Activated gamma-delta T cell treated with anti-CD3 and anti-CD28 coated beads, Interleukin-2, amount 50 U/mL, for 16 hours (primary cell): ENCODE measurements around the gene MEGF11.

Experiments used
- DNase-seq: peaks from one replicate; pipeline ENCODE4 v3.0.0-alpha.2; 2020; ENCODE audit warnings: low read depth

MEGF11 gene

DNA sequence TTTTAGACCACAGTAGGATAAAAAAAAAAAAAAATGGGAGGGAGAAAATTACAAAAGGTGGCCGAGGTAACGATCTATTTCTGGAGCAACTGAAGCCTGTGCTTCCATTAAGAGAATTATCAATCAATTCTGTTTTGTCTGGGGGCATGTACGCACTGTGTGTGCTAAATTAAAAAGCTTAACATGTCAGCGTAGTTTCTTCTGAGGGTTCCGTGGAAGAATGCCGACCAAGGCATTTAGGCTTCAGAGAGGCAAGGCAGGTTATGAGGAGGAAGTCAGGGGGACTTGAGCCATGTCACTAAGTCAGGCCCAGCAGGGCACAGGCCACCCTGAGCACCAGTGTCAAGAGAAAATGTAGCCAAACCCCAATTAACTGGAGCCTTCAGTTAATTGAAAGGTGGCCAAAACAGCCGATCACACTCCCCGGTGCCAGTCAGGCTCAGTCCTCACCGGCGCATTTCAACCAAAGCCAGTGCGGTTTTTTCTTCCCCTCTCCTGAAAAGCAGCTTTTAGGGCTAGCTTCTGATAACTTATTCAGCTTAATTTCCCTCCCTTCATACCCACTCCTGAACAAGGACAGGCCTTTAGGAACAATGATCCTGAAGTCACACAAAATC, 113.9 kb downstream of the MEGF11 start:
- no peak for DNase-seq

DNA sequence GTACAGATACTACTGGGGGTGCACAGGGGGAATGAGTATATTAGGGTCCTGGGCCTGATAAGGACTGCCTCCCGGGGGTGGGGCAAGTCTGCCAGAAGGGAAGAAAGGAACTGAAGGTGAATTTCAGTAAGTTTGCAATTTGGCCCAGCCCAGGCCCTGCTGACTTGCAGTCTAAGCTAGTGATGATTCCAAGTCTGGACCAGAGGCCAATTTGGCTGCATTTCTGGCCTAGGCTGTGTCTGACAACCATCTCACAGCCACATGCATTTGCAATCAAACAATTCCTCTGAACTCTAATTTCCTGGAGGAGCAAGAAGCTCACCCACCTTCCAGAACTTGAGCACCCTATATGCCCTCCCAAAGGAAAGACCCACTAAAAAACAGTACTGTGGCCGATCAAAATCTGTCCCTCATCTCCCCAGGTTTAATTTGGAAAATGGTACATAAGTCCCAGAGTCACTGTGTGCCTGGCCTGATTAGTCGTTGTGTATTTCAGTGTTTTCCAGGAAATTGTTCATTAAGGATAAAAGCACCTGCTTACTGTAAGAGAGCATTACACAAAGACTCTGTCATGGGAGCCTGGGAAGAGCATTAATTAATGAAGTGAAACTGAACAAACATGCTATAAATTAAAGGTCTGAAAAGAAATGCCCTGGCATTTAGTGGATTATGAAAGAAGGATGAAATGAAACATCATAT, 114.5 kb downstream of the MEGF11 start:
- no peak for DNase-seq

DNA sequence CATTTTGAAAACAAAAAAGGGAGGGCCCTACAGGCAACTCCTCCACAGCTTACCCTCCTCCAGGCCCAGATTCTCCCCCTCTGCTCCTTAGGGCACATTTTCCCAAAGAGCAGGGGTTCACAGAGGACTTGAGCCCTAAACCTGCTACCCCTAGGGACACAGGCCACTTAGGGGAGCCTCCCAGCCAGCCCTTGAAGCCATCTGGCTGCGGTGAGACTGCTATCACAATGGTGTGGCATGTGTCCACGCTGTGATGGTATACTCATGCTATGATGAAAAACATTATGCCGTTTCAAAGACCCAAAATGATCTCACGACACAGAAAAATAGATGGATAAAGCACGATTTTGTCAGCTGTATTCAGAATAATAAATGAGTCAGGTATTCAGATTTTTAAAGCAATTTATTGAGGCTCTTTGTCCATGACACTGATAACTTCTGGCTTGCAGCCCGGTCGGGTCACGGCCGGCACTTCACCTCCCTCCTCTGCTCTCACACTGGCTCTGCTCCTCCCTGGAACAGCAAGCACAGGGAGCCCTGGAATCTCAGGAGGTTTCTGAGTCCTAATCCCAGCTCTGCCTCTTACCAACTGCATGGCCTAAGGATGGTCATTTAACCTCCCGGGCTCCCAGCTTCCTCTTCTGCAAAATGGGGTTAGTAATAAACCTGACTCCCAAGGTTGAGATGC, 115.3 kb downstream of the MEGF11 start:
- DNase-seq: no peak

GRCh38 chr15:66136948-66137347, 116.6 kb downstream of the MEGF11 start:
- DNase-seq: no peak

DNA sequence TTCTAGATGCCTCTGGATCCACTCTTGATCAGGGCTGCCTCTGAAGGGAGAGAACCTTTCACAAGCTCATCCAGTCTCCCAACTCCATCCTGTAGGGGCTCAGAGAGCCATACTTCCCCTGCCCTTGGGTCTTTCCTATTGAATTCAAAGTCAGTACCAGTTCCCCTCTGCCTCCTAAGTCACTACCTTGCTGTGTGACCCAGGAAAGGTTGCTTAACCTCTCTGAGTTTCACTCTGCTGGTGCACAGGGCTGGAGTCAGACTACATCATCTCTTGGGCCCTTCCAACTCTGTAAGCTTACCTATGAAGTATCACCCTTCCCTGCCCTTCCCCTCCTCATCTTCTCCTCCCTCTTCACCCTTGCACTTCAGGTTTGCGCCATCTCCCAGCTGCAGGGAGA, 117.9 kb downstream of the MEGF11 start:
- DNase-seq: no peak

DNA sequence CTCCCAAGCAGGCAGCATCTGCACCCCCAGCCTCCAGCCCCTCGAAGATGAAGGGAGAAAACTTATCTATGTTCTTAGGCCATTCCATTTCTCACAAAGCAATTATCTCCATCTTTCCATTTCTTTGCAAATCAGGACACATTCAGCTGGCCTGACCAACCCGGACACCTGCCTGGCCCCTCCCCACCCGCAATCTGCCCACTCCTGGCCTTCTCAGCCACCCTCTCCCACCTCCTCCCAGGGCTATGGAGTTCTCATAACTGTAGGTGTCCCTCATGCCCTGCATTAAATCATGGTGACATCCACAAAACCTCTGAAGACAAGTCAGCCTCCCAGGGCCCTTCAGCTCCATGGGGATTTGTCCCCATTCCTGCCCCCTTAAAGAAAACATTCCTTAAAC, 119.3 kb downstream of the MEGF11 start:
- DNase-seq: no peak

DNA sequence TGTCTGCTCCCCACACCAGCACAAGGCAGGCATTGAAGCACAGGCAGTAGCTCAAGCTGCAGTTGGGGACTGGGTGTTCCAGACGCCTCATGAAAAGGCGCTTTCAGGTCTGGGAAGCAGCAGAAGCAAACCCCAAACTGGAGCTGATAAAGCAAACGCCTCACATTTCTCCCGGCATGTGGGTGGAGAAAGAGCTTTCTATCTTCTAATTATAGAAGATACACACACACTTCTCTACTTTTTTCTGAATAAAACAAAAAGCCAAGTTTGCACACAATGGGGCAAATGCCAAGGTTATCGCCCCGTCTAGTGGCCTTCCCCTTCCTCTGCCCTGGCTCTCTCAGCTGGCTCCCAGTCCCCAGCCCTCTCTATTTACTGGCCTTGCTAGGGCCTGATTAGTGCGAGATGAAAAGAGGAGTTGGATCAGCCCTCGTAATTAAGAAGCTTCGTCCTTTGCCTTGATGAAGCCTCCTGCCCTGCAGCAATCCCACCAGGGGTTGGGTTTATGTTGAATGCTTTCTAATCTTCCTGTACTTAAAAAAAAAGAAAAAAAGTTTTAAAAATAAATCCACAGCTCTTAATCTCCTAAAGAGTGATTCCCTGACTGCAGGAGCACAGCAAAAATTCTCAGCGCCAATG, 120.2 kb downstream of the MEGF11 start:
- DNase-seq: no peak

DNA sequence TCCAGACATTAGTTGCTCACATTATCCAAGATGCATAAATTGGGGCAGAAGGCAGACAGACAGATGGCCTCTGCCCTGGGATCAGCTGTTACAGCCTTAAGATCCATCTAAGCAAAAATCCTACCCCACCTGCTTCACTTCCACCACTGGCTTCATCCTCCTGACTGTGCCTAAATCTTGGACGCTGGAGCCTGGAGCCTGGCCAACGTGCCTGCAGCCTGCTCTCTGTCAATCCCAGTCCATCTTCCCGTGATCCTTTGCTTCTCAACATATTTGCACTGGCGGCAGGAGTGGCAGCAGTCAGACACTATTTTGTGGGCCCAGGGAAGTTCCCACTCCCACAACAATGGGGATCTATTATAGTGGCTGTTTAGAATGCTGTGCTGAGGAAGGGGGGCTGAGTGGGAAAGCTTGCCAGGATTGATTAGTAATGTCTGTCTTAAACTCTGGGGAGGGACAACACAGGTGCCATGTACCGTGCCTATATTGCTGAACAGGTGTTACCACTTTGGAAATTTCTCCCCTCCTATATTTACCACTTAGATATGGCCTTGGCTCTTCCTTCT, 121.2 kb downstream of the MEGF11 start:
- DNase-seq: no peak

DNA sequence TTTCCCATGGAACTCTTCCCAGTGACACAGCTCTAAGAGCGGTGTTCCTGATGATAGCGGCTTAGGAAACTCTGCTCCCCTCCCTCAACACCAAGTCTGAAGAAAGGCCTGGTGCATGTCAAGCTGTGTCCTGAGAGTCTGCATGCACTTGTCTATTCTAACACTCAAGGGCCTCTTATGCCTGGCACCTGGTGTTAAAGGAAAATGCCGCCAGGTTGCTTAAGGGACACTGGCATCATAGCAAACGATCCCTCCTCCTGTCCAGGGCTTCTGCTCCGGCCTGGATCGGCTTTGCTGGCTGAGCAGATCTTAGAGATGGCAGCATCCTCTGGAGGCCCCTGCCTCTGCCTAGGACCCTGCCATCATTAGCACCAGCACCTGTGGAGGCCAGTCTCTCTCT, 121.7 kb downstream of the MEGF11 start:
- DNase-seq: no peak

DNA sequence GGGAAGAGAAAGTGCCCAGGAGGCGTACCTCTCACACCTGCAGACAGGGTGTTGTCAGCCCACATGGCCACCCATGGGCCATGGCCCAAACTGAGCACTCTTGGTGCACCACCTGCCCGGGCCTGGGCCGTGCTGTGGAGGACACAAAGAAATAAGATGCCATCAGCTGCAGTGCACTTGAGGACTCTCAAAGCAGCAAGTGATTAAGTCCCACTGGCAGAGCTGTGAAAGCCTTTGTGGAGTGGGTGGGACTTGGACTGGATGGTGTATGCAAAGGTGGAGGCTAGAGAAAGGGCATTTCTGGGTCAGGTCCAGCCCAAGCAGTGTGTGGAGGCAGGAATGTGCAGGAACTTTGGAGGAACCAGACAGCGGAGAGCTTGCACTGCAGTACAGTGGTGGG, 122.3 kb downstream of the MEGF11 start:
- no peak for DNase-seq

DNA sequence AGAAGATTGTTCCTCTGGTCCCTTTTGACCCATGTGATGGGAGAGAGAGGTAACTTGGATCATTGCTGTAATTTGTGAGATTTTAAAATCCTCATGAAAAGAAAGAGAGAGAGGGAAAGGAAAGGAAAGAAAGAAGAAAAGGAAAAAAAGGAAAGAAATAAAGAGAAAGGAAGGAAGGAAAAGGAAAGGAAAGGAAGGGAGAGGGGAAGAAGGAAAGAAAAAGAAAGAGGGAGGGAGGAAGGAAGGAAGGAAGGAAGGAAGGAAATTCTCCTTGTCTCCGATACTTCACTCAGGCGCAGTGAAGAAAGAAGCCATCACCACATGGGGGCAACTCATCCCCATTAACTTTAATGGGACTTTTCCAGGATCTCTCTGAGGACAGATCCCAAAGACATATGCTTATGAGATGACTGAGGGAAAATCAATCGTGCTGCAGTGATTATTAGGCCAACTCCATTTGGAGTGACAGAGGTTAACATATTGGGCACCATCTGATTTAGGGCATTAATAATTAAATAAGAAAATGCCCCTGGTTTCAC, 123.0 kb downstream of the MEGF11 start:
- no peak for DNase-seq

GRCh38 chr15:66129586-66129985, 124.0 kb downstream of the MEGF11 start:
- no peak for DNase-seq

GRCh38 chr15:66128116-66128680, 125.4 kb downstream of the MEGF11 start:
- DNase-seq: no peak

GRCh38 chr15:66126456-66126855, 127.1 kb downstream of the MEGF11 start:
- DNase-seq: no peak

- DNase-seq: no peak
Measured at GRCh38 chr15:66126031-66126441, 127.5 kb downstream of the MEGF11 start.

DNA sequence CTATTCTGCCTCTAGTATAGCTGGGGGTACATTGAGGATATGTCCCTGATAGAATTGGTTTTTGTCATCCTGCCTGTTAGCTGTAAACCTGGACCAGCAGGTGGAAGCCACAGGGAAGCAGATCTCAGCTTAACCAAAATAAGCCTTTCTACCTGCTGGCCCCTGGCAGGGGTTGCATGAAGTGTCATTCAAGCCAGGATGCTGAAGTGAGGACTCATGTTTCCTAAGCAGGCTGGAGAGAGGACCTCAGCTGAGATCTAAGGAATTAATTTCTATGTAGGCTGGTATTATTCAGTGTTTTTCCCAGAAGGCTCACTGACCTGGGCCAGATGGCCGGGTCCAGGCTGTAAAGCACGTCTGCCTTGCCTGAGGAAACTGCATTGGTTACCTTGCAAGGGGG, 128.9 kb downstream of the MEGF11 start:
- no peak for DNase-seq

DNA sequence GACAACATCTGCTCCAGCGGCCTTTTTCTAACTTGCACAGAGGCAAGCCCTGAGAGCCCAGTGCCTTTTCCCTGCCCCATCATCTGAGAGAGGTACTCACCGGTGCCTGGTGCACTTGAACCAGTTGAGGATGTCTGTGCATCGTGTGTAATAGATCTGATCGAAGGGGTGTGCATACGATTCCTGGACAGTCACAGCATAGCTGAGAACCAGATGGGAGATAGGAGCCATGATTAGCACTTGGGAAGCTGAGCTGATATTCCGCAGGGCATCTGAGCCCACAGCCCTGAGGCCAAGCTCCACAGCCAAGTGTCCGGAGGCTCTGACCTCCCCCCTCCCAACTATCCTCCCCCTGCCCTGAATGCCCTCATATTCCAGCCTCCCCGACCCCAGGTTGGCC, 129.8 kb downstream of the MEGF11 start:
- DNase-seq: no peak

DNA sequence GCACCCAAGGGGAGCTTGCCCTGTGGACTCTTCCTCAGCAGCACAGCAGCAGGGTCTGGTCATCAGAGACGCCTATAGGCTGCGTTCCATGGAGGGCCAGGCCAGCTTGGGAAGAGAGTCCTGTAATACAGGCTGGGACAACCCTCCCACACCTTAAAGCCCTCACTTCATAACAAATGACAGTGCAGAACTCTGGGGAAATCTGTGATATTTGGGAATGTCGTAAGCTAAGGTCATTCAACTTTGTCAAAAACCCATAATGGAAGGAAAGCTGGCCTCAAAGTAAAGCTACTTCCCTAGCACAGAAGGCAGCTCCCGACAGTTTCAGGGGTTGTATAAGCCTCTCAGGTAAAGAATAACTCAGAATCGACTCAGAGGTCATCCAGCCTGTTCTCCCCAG, 133.1 kb downstream of the MEGF11 start:
- no peak for DNase-seq

GRCh38 chr15:66117841-66118240, 135.7 kb downstream of the MEGF11 start:
- no peak for DNase-seq

GRCh38 chr15:66115568-66116206, 137.9 kb downstream of the MEGF11 start:
- DNase-seq: no peak

DNA sequence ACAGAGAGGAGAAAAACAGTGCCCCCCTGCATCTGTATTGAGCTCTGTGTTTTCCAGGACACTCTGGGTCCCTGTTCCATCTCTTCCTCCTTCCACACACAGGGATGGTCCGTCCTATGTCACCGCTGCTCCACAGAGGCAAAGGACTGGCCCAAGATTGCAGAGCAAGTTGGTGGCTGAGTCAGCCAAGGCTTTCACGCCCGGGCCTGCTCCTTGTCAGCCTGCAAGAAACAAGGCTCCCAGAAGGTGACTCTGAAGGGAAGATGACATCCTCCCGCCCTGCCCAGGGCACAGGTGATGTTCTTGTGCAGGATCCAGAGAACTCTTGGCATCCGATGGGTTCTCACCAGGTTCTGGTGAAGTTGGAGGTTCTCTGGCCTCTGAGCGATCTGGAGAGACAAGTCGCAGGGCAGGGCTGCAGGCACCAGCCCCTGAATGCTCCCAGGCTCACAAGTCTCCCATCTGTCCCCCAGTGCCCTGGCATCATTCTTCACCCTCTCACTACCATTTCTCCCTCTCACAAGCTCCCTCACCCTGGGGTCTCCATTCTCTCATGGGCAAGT, 138.6 kb downstream of the MEGF11 start:
- DNase-seq: no peak
